ENCODE measurements around the gene ACHE. TPM values are rescaled to one million over a fixed set of nuclear protein-coding genes. Genes with fewer than 3 reads are reported as not detected.
A peak's percentile ranks its signal among the peaks of the same experiment; 100 is the strongest.

Gene ACHE
- total RNA-seq, 1 experiment from 2014 or later, result 3.2 TPM

DNA sequence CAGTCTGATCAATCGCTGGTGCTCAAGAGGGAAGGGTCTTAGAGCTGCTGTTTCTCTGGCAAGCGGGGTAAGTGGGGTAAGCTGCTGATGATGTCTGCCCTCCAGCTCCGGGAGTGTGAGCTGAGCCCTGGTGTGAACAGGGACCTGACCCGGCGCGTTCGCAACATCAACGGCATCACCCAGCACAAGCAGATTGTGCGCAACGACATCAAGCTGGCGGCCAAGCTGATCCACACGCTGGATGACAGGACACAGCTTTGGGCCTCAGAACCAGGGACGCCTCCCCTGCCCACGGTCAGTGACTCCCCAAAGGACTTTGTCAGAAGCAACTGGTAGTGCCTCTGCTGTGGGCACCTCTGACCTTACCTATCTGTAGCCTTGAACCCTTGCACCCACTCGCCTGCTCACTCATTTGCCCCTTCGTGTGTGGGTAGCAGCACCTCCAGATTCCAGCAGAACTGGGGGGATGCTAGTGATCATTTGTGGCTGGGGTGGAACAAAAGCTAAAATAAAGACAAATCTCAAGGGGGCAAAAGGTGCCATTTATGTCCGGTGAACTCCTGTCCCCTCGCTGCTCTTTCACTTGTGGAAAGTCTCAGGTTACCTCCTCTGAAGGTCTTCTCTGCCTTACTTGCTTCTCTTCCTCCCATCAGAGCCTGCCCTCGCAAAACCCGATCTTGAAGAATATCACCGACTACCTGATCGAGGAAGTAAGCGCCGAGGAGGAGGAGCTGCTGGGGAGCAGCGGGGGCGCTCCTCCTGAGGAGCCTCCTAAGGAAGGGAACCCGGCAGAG, 9.3 kb downstream of the ACHE start:
- Mint-ChIP-seq H3K36me3 (ENCODE audit: insufficient read depth, unreplicated experiment) (peaks cover 77% of the 10 kb centered on the region), H3K9me3 (ENCODE audit: low read depth, unreplicated experiment) (no peaks in the 10 kb centered on the region), H3K27me3 (ENCODE audit: unreplicated experiment) (no peaks in the 10 kb centered on the region), H3K4me3 (ENCODE audit: low read depth, unreplicated experiment) (no peak overlapping the region), H3K4me1 (ENCODE audit: low read depth, unreplicated experiment) (peaks cover 11% of the 10 kb centered on the region), H3K27ac (ENCODE audit: unreplicated experiment) (no peak overlapping the region)
- intact Hi-C loops (cut with micrococcal nuclease; ENCODE audit: unreplicated experiment), result no loop called here
- TF ChIP-seq, protein P1, sequence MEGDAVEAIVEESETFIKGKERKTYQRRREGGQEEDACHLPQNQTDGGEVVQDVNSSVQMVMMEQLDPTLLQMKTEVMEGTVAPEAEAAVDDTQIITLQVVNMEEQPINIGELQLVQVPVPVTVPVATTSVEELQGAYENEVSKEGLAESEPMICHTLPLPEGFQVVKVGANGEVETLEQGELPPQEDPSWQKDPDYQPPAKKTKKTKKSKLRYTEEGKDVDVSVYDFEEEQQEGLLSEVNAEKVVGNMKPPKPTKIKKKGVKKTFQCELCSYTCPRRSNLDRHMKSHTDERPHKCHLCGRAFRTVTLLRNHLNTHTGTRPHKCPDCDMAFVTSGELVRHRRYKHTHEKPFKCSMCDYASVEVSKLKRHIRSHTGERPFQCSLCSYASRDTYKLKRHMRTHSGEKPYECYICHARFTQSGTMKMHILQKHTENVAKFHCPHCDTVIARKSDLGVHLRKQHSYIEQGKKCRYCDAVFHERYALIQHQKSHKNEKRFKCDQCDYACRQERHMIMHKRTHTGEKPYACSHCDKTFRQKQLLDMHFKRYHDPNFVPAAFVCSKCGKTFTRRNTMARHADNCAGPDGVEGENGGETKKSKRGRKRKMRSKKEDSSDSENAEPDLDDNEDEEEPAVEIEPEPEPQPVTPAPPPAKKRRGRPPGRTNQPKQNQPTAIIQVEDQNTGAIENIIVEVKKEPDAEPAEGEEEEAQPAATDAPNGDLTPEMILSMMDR (IDR thresholded peaks at IDR 0.05; ENCODE audit: unreplicated experiment), result no peak
- no peak for DNase-seq
- no TSS peak for BruUV-seq (replicated peaks)
- CTCF ChIA-PET, result no interaction called here

DNA sequence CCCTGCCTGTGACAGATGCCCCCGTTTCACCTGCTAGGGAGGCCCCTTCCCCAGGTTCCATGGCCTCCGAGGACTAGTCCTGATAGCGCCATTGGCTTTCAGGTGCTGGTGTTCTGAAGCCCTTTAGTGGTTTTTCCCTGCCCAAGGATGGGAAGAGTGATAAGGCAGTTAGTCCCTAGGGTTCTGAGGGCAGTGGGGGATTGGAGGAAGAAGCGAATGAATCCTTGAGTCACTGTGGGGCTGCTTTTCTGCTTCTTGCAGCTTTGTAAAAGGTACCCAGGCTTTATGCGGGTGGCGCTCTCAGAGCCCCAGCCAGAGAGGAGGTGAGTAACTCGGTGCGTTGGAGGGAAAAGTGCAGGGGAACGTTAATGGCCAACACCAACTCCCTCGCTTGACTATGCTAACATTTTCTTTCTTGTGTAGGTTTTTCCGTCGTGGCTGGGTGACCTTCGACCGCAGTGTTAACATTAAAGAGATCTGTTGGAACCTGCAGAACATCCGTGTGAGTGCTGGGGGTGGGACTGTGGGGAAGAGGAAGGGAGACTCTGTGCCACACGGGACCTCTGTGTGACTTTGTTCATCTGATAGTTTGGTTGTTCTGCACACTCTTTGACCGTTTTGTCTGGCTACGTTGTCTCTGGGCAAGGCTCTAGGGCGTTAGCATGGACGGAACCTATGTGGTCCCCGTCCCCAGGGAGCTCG, 10.1 kb downstream of the ACHE start:
- H3K27ac Mint-ChIP-seq (ENCODE audit: unreplicated experiment), result no peak overlapping the region
- H3K27me3 Mint-ChIP-seq (ENCODE audit: unreplicated experiment), result no peaks in the 10 kb centered on the region
- peaks cover 79% of the 10 kb centered on the region for H3K36me3 Mint-ChIP-seq (ENCODE audit: insufficient read depth, unreplicated experiment)
- TF ChIP-seq, protein P1 (IDR thresholded peaks at IDR 0.05; ENCODE audit: unreplicated experiment), result no peak
- H3K4me3 Mint-ChIP-seq (ENCODE audit: low read depth, unreplicated experiment), result no peak overlapping the region
- intact Hi-C loops (cut with micrococcal nuclease; ENCODE audit: unreplicated experiment), result no loop called here
- CTCF ChIA-PET, result no interaction called here
- BruUV-seq (replicated peaks), result no TSS peak
- DNase-seq, result no peak
- peaks cover 7% of the 10 kb centered on the region for H3K4me1 Mint-ChIP-seq (ENCODE audit: low read depth, unreplicated experiment)
- H3K9me3 Mint-ChIP-seq (ENCODE audit: low read depth, unreplicated experiment), result no peaks in the 10 kb centered on the region

DNA sequence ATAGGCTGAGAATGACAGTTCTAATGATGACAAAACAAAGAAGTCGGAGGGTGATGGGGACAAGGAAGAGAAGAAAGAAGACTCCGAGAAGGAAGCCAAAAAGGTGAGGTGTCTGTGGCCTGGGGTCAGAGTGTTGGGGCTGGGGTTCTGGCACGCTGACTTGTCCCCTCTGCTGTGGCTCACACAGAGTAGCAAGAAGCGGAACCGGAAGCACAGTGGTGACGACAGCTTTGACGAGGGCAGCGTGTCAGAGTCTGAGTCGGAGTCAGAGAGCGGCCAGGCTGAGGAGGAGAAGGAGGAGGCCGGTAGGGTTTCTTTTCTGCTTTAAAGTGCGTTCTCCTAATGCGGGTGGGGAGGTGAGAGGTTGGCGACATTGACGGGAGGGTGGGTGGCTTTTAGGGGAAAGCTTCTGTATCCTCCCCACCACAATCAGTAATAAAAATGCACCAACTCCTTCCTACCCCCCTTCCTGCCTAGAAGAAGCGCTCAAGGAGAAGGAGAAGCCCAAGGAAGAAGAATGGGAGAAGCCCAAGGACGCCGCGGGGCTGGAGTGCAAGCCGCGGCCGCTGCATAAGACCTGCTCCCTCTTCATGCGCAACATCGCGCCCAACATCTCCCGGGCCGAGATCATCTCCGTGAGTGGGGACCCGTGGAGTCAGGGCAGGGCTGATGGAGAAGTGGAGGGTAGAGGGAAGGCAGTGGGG, 10.8 kb downstream of the ACHE start:
- Mint-ChIP-seq H3K4me1 (ENCODE audit: low read depth, unreplicated experiment) (peaks cover 7% of the 10 kb centered on the region), H3K27ac (ENCODE audit: unreplicated experiment) (peak overlapping the region; percentile 48), H3K9me3 (ENCODE audit: low read depth, unreplicated experiment) (no peaks in the 10 kb centered on the region), H3K27me3 (ENCODE audit: unreplicated experiment) (no peaks in the 10 kb centered on the region), H3K4me3 (ENCODE audit: low read depth, unreplicated experiment) (no peak overlapping the region), H3K36me3 (ENCODE audit: insufficient read depth, unreplicated experiment) (peaks cover 79% of the 10 kb centered on the region)
- TF ChIP-seq, protein P1 (IDR thresholded peaks at IDR 0.05; ENCODE audit: unreplicated experiment), result no peak
- TSS peak; percentile 28 for BruUV-seq (replicated peaks)
- intact Hi-C loops (cut with micrococcal nuclease; ENCODE audit: unreplicated experiment), result no loop called here
- DNase-seq, result no peak
- CTCF ChIA-PET, result no interaction called here

DNA sequence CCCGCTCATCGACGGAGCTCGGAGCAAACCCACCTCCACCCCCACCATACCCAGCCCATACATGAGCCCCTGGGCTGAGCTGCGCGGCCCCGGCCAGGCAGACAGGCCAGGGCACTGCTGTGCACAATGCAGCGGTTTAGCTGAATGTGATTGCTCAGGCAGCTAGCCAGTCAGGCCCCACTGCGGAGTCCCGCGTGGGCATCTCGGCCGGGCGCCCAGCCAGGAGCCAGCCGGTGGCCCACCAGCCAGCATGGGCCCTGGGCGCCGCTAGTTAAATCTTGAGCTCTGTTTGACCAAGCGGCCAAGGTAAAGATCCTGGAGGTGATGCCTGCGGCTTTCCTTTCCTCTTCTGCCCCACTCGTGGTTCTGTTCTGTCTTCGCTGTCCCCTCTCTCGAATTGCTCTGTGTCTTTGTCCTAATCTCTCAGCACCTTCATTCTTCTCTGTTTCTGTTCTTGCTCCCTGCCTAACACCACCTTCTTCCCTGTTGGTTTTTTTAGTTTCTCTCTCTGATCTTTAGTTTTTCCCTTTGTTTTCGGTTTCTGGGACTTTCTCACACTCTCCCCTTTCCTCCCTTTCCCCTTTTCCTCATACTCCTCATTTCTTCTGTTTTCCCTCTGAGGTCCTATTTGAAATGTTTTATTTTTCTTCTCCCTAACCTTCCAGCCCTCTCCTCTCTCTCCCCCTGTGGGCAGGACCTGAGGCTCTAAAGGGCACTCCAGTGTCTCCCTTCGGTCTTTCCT, 12.7 kb downstream of the ACHE start:
- peaks cover 71% of the 10 kb centered on the region for H3K36me3 Mint-ChIP-seq (ENCODE audit: insufficient read depth, unreplicated experiment)
- H3K4me1 Mint-ChIP-seq (ENCODE audit: low read depth, unreplicated experiment), result no peaks in the 10 kb centered on the region
- no peaks in the 10 kb centered on the region for H3K27me3 Mint-ChIP-seq (ENCODE audit: unreplicated experiment)
- CTCF ChIA-PET, result no interaction called here
- no peak overlapping the region for H3K4me3 Mint-ChIP-seq (ENCODE audit: low read depth, unreplicated experiment)
- DNase-seq, result no peak
- BruUV-seq (replicated peaks), result no TSS peak
- TF ChIP-seq, protein P1 (IDR thresholded peaks at IDR 0.05; ENCODE audit: unreplicated experiment), result no peak
- intact Hi-C loops (cut with micrococcal nuclease; ENCODE audit: unreplicated experiment), result no loop called here
- no peaks in the 10 kb centered on the region for H3K9me3 Mint-ChIP-seq (ENCODE audit: low read depth, unreplicated experiment)
- no peak overlapping the region for H3K27ac Mint-ChIP-seq (ENCODE audit: unreplicated experiment)
